NOMO-1 treated with dmso at 0.1 percent for 144 hours (cell line): Measurements from ENCODE around the gene INTS6.

Source experiments
- DNase-seq: peaks from one replicate; lab custom pipeline; 2025; ENCODE audit not compliant: unreplicated experiment; lab: John Stamatoyannopoulos, UW

The INTS6 gene

DNA sequence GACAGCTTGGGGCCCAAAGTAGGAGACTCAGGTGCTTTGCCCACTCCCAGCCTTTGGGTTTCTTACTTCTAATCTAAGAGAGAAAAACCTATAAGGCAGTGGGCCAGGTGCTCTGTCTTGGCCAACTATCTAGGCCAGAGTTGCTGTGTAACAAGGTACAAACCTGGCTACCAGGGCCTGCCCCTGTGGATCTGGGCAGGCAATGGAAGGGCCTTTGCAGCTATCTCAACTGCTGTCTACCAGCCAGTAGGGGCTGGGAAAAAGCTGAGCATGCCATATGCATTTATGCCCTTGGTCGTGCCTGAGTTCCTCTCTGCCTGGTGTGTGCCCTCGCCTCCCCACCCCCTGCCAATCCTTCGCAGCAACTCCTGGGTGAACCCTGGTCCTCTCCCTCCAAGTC is 130.0 kb downstream of the INTS6 start:
- no peak for DNase-seq

DNA sequence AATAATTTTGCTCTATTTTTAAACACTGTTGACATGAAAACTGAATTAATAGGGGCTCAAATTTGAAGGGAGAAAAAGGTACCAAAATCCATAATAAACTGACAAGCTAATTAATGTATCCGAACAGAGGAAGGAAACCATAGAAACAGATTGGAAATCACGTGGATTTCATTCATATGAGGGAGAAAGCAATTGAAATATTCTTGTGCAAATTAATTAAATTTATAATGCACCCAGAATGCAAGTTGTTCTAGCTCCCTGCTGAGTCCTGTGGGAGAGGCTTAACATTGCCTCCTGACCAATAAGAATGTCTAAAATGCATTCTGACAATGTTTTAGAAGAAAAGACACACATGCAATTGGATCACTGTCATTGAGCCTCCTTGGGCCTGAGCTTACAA is 131.0 kb downstream of the INTS6 start:
- no peak for DNase-seq

- no peak for DNase-seq
Observed at GRCh38 chr13:51318876-51319275, 134.0 kb downstream of the INTS6 start.

GRCh38 chr13:51318015-51318414 is 134.8 kb downstream of the INTS6 start:
- no peak for DNase-seq

DNA sequence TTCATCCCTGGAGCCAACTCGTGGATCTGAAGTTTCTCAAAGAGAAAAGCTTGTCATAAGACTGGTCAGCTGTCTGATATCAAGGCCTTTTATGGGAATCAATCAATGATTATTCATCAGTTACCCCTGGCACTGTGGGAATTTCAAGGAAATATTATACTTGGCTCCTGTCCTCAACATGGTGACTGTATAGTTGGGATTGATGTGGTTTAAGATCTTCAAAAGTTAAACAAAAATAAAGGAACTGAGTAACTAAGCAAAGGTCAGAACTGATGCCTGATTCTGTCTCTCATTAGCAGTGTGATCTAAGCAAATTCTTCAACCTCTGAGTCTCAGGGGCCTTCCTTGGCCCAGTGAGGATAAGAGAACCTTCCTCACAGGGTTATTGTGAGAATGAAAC is 135.6 kb downstream of the INTS6 start:
- no peak for DNase-seq

GRCh38 chr13:51313619-51314018 is 139.2 kb downstream of the INTS6 start:
- no peak for DNase-seq

GRCh38 chr13:51311957-51312520 is 140.8 kb downstream of the INTS6 start:
- no peak for DNase-seq
